GM12878 (cell line): Measurements from ENCODE around the gene C8G. TPM values are rescaled to one million over a fixed set of nuclear protein-coding genes. Genes with fewer than 3 reads are reported as not detected.
A peak's percentile ranks its signal among the peaks of the same experiment; 100 is the strongest.

Experiments used
- ATAC-seq: fragments of 200-7000 bp; cut with Tn5 transposase; 3 replicates; pipeline ENCODE4 v1.9.1; 2020; ENCODE audit warnings: mild to moderate bottlenecking, moderate library complexity
- BruUV-seq: library from RNA; stranded (reverse); fragments of 400-500 nt; replicated peaks from 2 replicates; lab custom pipeline; 2021; lab: Mats Ljungman, UMichigan
- CTCF ChIA-PET: fragments of 300-600 bp; sonication (Branson Sonifier 250); formaldehyde crosslinking; extraction: SDS; loops from one replicate; lab custom pipeline; 2021; ENCODE audit warnings: inconsistent platforms; lab: Yijun Ruan, JAX
- POLR2A ChIA-PET: fragments of 350-600 bp; formaldehyde crosslinking; extraction: SDS; loops from one replicate; lab custom pipeline; 2021; ENCODE audit warnings: inconsistent platforms; lab: Charles Lee
- RAD21 ChIA-PET: fragments of 300-600 bp; sonication (Branson Sonifier 250); formaldehyde crosslinking; loops from one replicate; lab custom pipeline; 2023; ENCODE audit warnings: antibody characterized with exemption; ENCODE audit not compliant: unreplicated experiment; lab: Charles Lee
- SMC1A ChIA-PET: fragments of 300-600 bp; sonication (Branson Sonifier 250); formaldehyde crosslinking; loops from one replicate; lab custom pipeline; 2023; ENCODE audit not compliant: unreplicated experiment, uncharacterized antibody; lab: Charles Lee
- DNase-seq: peaks from one replicate; pipeline ENCODE4 v3.0.0-alpha.2; 2011; ENCODE audit warnings: low read depth, low spot score
- FAIRE-seq: peaks from 3 replicates; lab custom pipeline; 2011; peaks lifted over from hg19 to GRCh38; lab: Jason Lieb, UNC
- H2AFZ ChIP-seq: 2 replicates; pipeline ENCODE4 v1.6.0; 2011; ENCODE audit warnings: low read depth, low read length, control low read depth; ENCODE audit not compliant: control insufficient read depth
- H3K27ac ChIP-seq: 2 replicates; pipeline ENCODE4 v1.5.1; 2011; ENCODE audit warnings: control low read depth; ENCODE audit not compliant: control insufficient read depth, insufficient read depth
- H3K27me3 ChIP-seq, 2 experiments: replicated peaks in 1 of 2; 2 replicates each; pipeline versions ENCODE4 v1.6.0 to v1.6.1; 2011; ENCODE audit warnings: low read length in 1 of 2; ENCODE audit not compliant: control insufficient read depth in 2 of 2, insufficient read depth in 2 of 2
- H3K36me3 ChIP-seq, 2 experiments: 2 replicates each; pipeline ENCODE4 v1.5.1; 2011; ENCODE audit warnings: low read length in 1 of 2; ENCODE audit not compliant: control insufficient read depth in 2 of 2, insufficient read depth in 2 of 2
- H3K4me1 ChIP-seq: 2 replicates; pipeline ENCODE4 v1.6.1; 2011; ENCODE audit warnings: mild to moderate bottlenecking, low read length, moderate library complexity, mixed read lengths; ENCODE audit not compliant: control insufficient read depth, insufficient read depth
- H3K4me2 ChIP-seq: 2 replicates; pipeline ENCODE4 v1.6.0; 2011; ENCODE audit warnings: control low read depth; ENCODE audit not compliant: control insufficient read depth, insufficient read depth
- H3K4me3 ChIP-seq: fragments of 200-600 bp; sonication (generic); 2 replicates; pipeline ENCODE4 v1.5.1; 2016
- H3K79me2 ChIP-seq: 2 replicates; pipeline ENCODE4 v1.6.0; 2011; ENCODE audit warnings: low read length; ENCODE audit not compliant: control insufficient read depth, insufficient read depth
- H3K9ac ChIP-seq: 2 replicates; pipeline ENCODE4 v1.8.0; 2011; ENCODE audit warnings: low read length, control low read depth, mixed read lengths; ENCODE audit not compliant: control insufficient read depth, insufficient read depth
- H3K9me3 ChIP-seq: replicated peaks from 3 replicates; pipeline ENCODE4 v1.5.1; 2011; ENCODE audit warnings: mild to moderate bottlenecking, low read length; ENCODE audit not compliant: control insufficient read depth, insufficient read depth
- H4K20me1 ChIP-seq: 2 replicates; pipeline ENCODE4 v1.6.0; 2011; ENCODE audit not compliant: control insufficient read depth, insufficient read depth
- BCL3 ChIP-seq: IDR thresholded peaks from 2 replicates; pipeline ENCODE4 v1.6.1; 2011; ENCODE audit warnings: borderline replicate concordance, low read depth, mild to moderate bottlenecking, moderate library complexity, low read length; ENCODE audit not compliant: insufficient read depth, poor library complexity, severe bottlenecking
- CTCF ChIP-seq, 3 experiments: IDR thresholded peaks in 2 of 3; conservative IDR thresholded peaks in 1 of 3; 2 replicates each; pipeline ENCODE4 v1.5.1; 2011; ENCODE audit warnings: low read depth in 3 of 3, low read length in 3 of 3, mild to moderate bottlenecking in 3 of 3, control low read depth in 2 of 3, moderate library complexity in 2 of 3, inconsistent platforms in 1 of 3, mixed read lengths in 1 of 3; ENCODE audit not compliant: control insufficient read depth in 2 of 3, insufficient read depth in 1 of 3; ENCODE audit errors: extremely low read depth in 1 of 3
- NFYB ChIP-seq: IDR thresholded peaks from 2 replicates; pipeline ENCODE4 v1.6.1; 2011; ENCODE audit warnings: low read depth, mild to moderate bottlenecking, low read length, improper control_type of control experiment, moderate library complexity; ENCODE audit not compliant: insufficient read depth
- SREBF1 ChIP-seq: IDR thresholded peaks from 2 replicates; pipeline ENCODE4 v1.6.1; 2012; ENCODE audit warnings: mild to moderate bottlenecking, low read length
- ZBTB40 ChIP-seq: fragments of 450-650 bp; IDR thresholded peaks from 2 replicates; pipeline ENCODE4 v1.6.1; 2016; ENCODE audit warnings: mild to moderate bottlenecking, moderate library complexity, borderline replicate concordance
- ZNF24 ChIP-seq: fragments of 450-650 bp; IDR thresholded peaks from 2 replicates; pipeline ENCODE4 v1.6.1; 2017; ENCODE audit warnings: antibody characterized with exemption, mild to moderate bottlenecking
- WGBS: methylation state at CpG from one replicate; pipeline ENCODE4 v1.1.6; 2016; ENCODE audit warnings: low lambda C conversion rate; ENCODE audit not compliant: insufficient replicate concordance, insufficient coverage; ENCODE audit errors: missing lambda C conversion rate; 5-methylcytosine and 5-hydroxymethylcytosine counted together
- in situ Hi-C: fragments of 300-500 bp; cut with MboI; formaldehyde crosslinking; loops from 9 replicates; pipeline ENCODE4 v1.14.3; 2018; ENCODE audit warnings: mixed read lengths
- intact Hi-C: fragments of 100-400 bp; cut with micrococcal nuclease; formaldehyde crosslinking; loops from one replicate; pipeline ENCODE4 v1.14.2; 2022; ENCODE audit not compliant: unreplicated experiment
- polyA plus RNA-seq, 11 experiments: library from polyadenylated mRNA; depleted of rRNA in 4 of 11; unstranded in 6 of 11; stranded (reverse) in 5 of 11; fragments of >200 nt; fragmentation: Nextera tagmentation in 4 of 11; fragmentation: Illumina TruSeq in 1 of 11; extraction: Ambion mirVana in 4 of 11; extraction: Trizol in 1 of 11; gene quantifications; 1 replicate in 1 of 11; 2 replicates in 10 of 11; pipeline versions ENCODE4 v1.2.1 to v1.2.3, GENCODE V29; 2011 to 2016; ENCODE audit warnings: inconsistent platforms in 2 of 11, missing spikeins in 2 of 11, low read depth in 1 of 11
- total RNA-seq, 4 experiments: library from RNA; depleted of rRNA in 3 of 4; stranded (reverse); fragments of >200 nt in 3 of 4; fragmentation: Illumina TruSeq in 1 of 4; extraction: Trizol in 1 of 4; gene quantifications; 2 replicates each; pipeline versions ENCODE4 v1.2.1 to v1.2.3, GENCODE V29; 2013 to 2021

C8G gene
- total and polyA plus RNA-seq, 10 of the 15 experiments (the other 5 are each of a cell fraction or from before 2014, with no cell fraction given) = 0.26 to 0.69 (median 0.50) TPM; not detected in 7

- TF ChIP-seq BCL3 (no peak), ZNF24 (peak; percentile 76)
- H3K4me2 ChIP-seq = no peak overlapping the region
- H3K27me3 ChIP-seq = peaks cover under 1 to 6% of the 10 kb centered on the region in 2 experiments
- H4K20me1 ChIP-seq = peaks cover 3% of the 10 kb centered on the region; the same call in 1 of the 2 replicates
- in situ Hi-C loops (no loop called here), intact Hi-C loops (no loop called here)
- RAD21 ChIA-PET = no interaction called here
- POLR2A ChIA-PET = no interaction called here
- CTCF ChIA-PET = no interaction called here
- H3K9me3 ChIP-seq = no peaks in the 10 kb centered on the region
- H3K36me3 ChIP-seq = no peaks in the 10 kb centered on the region
- H2AFZ ChIP-seq = no peak overlapping the region
- H3K27ac ChIP-seq = no peak overlapping the region
- ATAC-seq (no peak), FAIRE-seq (no peak), DNase-seq (no peak)
- WGBS = 51% methylated on average over 16 of the region's 16 CpGs
- no peaks in the 10 kb centered on the region for H3K4me1 ChIP-seq
- BruUV-seq = no TSS peak
- SMC1A ChIA-PET = no interaction called here
- no peak overlapping the region for H3K9ac ChIP-seq
- H3K79me2 ChIP-seq = no peaks in the 10 kb centered on the region
- no peak overlapping the region for H3K4me3 ChIP-seq
Measured at GRCh38 chr9:136980669-136981478, 35.8 kb downstream of the C8G start.

GRCh38 chr9:136981588-136982231, 36.7 kb downstream of the C8G start:
- Histone ChIP-seq H3K4me1 (no peaks in the 10 kb centered on the region), H4K20me1 (peaks cover 3% of the 10 kb centered on the region; the same call in 1 of the 2 replicates), H3K4me3 (no peak overlapping the region), H3K27me3 (peaks cover 5 to 6% of the 10 kb centered on the region in 2 experiments), H3K9ac (no peak overlapping the region), H3K36me3 (no peaks in the 10 kb centered on the region), H3K27ac (no peak overlapping the region), H3K79me2 (no peaks in the 10 kb centered on the region), H3K9me3 (no peaks in the 10 kb centered on the region), H2AFZ (no peak overlapping the region), H3K4me2 (no peak overlapping the region)
- 38% methylated on average over 17 of the region's 17 CpGs for WGBS
- ChIA-PET CTCF (interaction anchor here (1.0 kb wide), 1 partner anchor 189 kb away, joined by 3 read pairs; no protein-coding TSS in a partner anchor), POLR2A (no interaction called here), RAD21 (no interaction called here), SMC1A (no interaction called here)
- intact Hi-C loops = no loop called here
- no peak for FAIRE-seq
- in situ Hi-C loops = no loop called here
- no peak for DNase-seq
- no peak for ATAC-seq
- BruUV-seq = no TSS peak
- TF ChIP-seq ZBTB40 (no peak), NFYB (no peak), SREBF1 (no peak), CTCF (IDR thresholded peaks at IDR 0.05 in 2 of 3, conservative IDR thresholded peaks at IDR 0.05 in 1 of 3; ENCODE audit: control insufficient read depth in 2 of 3, extremely low read depth in 1 of 3, insufficient read depth in 1 of 3, low read depth in 3 of 3, low read length in 3 of 3) (no peak)
